Left lobe of liver (tissue), 2 donors: ENCODE results near the gene POMGNT2. TPM values are rescaled to one million over a fixed set of nuclear protein-coding genes. Genes with fewer than 3 reads are reported as not detected.

Source experiments
- ATAC-seq: fragments of 200-7000 bp; cut with Tn5 transposase; one replicate; pipeline ENCODE4 v1.9.1; 2020; ENCODE audit warnings: mild to moderate bottlenecking, moderate library complexity
- DNase-seq: peaks from one replicate; pipeline ENCODE4 v3.0.0-alpha.2; 2020; ENCODE audit warnings: low spot score
- total RNA-seq: library from RNA; stranded (reverse); gene quantifications from one replicate; pipeline ENCODE4 v1.2.1, GENCODE V29; 2021
- donor health status: DM: no; HTN: no; CAD: no; lungs with moderate emphysema.
- donor health status: DM: no; HTN: yes; CAD: no.

Gene POMGNT2
- total RNA-seq, 1 donor from 2014 or later: 5.2 TPM

GRCh38 chr3:43048470-43048869, 57.4 kb downstream of the POMGNT2 start:
- DNase-seq: peak; percentile 8

GRCh38 chr3:43046583-43046982, 59.3 kb downstream of the POMGNT2 start:
- DNase-seq (no peak), ATAC-seq (no peak)

More at GRCh38 chr3:43048470-43048869, 57.4 kb downstream of the POMGNT2 start:
- ATAC-seq: no peak

- DNase-seq: peak; percentile 74
- peak; percentile 62 for ATAC-seq
Measured at GRCh38 chr3:43045079-43045478, 60.8 kb downstream of the POMGNT2 start.

GRCh38 chr3:43043793-43044192, 62.1 kb downstream of the POMGNT2 start:
- peak; percentile 54 for ATAC-seq
- DNase-seq: peak; percentile 21

GRCh38 chr3:43043071-43043766, 62.7 kb downstream of the POMGNT2 start:
- ATAC-seq (peak; percentile 37), DNase-seq (peak; percentile 43)

- DNase-seq: no peak
Measured at GRCh38 chr3:43041517-43041916, 64.4 kb downstream of the POMGNT2 start.

GRCh38 chr3:43038010-43038409, 67.9 kb downstream of the POMGNT2 start:
- no peak for DNase-seq
- ATAC-seq: no peak

More at GRCh38 chr3:43041517-43041916, 64.4 kb downstream of the POMGNT2 start:
- ATAC-seq: no peak

GRCh38 chr3:43036621-43037423, 69.1 kb downstream of the POMGNT2 start:
- DNase-seq (peak; percentile 38), ATAC-seq (no peak)

GRCh38 chr3:43035801-43036365, 70.0 kb downstream of the POMGNT2 start:
- DNase-seq: peak; percentile 26
- ATAC-seq: no peak

- no peak for ATAC-seq
- DNase-seq: peak; percentile 30
Measured at GRCh38 chr3:43034911-43035310, 71.0 kb downstream of the POMGNT2 start.

- DNase-seq: peak; percentile 21
- ATAC-seq: no peak
Measured at GRCh38 chr3:43034200-43034599, 71.7 kb downstream of the POMGNT2 start.

GRCh38 chr3:43032646-43033628, 72.9 kb downstream of the POMGNT2 start:
- ATAC-seq: no peak
- DNase-seq: peak; percentile 40

- DNase-seq: peak; percentile 36
- ATAC-seq: no peak
Measured at GRCh38 chr3:43031889-43032545, 73.9 kb downstream of the POMGNT2 start.

- DNase-seq (peak; percentile 45), ATAC-seq (peak; percentile 75)
Measured at GRCh38 chr3:43031485-43031884, 74.4 kb downstream of the POMGNT2 start.

- DNase-seq (peak; percentile 31), ATAC-seq (no peak)
Measured at GRCh38 chr3:43030162-43030935, 75.5 kb downstream of the POMGNT2 start.
